Measurements from ENCODE around the gene TMED4. TPM values are rescaled to one million over a fixed set of nuclear protein-coding genes. Genes with fewer than 3 reads are reported as not detected.

The TMED4 gene
- total RNA-seq, 1 experiment from 2014 or later: 67.3 TPM

- H2AFZ ChIP-seq (ENCODE audit: low read depth, low read length, poor library complexity, severe bottlenecking): no peak overlapping the region
- H3K79me2 ChIP-seq (ENCODE audit: insufficient read depth, low read length): no peaks in the 10 kb centered on the region
- ChIA-PET POLR2A (no interaction called here), CTCF (interaction anchor here (0.7 to 1.6 kb wide), 6 partner anchors 9 to 295 kb away, joined by 3 to 13 read pairs (median 5); partner anchors contain the start of gene DDX56), RAD21 (ENCODE audit: low non-redundant PET in 1 of 2, low total read pairs in 2 of 2, uncharacterized antibody in 2 of 2, unreplicated experiment in 2 of 2) (no interaction called here)
- H3K9me3 ChIP-seq (ENCODE audit: control insufficient read depth in 1 of 2, insufficient read depth in 1 of 2, low read depth in 1 of 2, low read length in 2 of 2): no peaks in the 10 kb centered on the region
- no peaks in the 10 kb centered on the region for H3K27me3 ChIP-seq (ENCODE audit: insufficient read depth, low read length)
- H3K9me2 ChIP-seq (ENCODE audit: insufficient read depth): no peaks in the 10 kb centered on the region
- H3K4me3 ChIP-seq (replicated peaks in 1 of 2; ENCODE audit: low read depth in 1 of 2, low read length in 2 of 2): no peak overlapping the region
- DNase-seq (ENCODE audit: low read depth, low spot score): no peak
- no peak overlapping the region for H3K27ac ChIP-seq (ENCODE audit: low read depth, low read length)
- no peak overlapping the region for H3K9ac ChIP-seq (ENCODE audit: low read length)
- BruUV-seq (replicated peaks): no TSS peak
- intact Hi-C loops (cut with micrococcal nuclease): no loop called here
- no peaks in the 10 kb centered on the region for H4K20me1 ChIP-seq (ENCODE audit: insufficient read depth)
- no peaks in the 10 kb centered on the region for H3K36me3 ChIP-seq (ENCODE audit: control insufficient read depth in 1 of 2, insufficient read depth in 2 of 2, low read length in 2 of 2)
- peaks cover 0 to 12% of the 10 kb centered on the region in 2 experiments; a peak in 2 of 4 replicates for H3K4me1 ChIP-seq (ENCODE audit: control insufficient read depth in 1 of 2, insufficient read depth in 2 of 2, low read length in 2 of 2)
- no peak for ATAC-seq
- no peak overlapping the region for H3K4me2 ChIP-seq (ENCODE audit: low read length)
- TF ChIP-seq POLR2AphosphoS5 (IDR thresholded peaks at IDR 0.05; ENCODE audit: low read depth, low read length): no peak
- no peak for TF ChIP-seq JUND (IDR thresholded peaks at IDR 0.05)
- TF ChIP-seq CTCF (IDR thresholded peaks at IDR 0.05 in 2 of 3, conservative IDR thresholded peaks at IDR 0.05 in 1 of 3; ENCODE audit: borderline replicate concordance in 1 of 3, insufficient read depth in 1 of 3, low read depth in 2 of 3, low read length in 2 of 3): no peak
- no peak for TF ChIP-seq EGR1 (IDR thresholded peaks at IDR 0.05; ENCODE audit: low read depth)
- no peak for TF ChIP-seq POLR2A (IDR thresholded peaks at IDR 0.05; ENCODE audit: borderline replicate concordance, extremely low read depth, insufficient read depth, insufficient read length)
- TF ChIP-seq, protein P1, sequence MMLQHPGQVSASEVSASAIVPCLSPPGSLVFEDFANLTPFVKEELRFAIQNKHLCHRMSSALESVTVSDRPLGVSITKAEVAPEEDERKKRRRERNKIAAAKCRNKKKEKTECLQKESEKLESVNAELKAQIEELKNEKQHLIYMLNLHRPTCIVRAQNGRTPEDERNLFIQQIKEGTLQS (IDR thresholded peaks at IDR 0.05): no peak
- no peak for TF ChIP-seq EZH2 (IDR thresholded peaks at IDR 0.05)
- TF ChIP-seq, protein P2, sequence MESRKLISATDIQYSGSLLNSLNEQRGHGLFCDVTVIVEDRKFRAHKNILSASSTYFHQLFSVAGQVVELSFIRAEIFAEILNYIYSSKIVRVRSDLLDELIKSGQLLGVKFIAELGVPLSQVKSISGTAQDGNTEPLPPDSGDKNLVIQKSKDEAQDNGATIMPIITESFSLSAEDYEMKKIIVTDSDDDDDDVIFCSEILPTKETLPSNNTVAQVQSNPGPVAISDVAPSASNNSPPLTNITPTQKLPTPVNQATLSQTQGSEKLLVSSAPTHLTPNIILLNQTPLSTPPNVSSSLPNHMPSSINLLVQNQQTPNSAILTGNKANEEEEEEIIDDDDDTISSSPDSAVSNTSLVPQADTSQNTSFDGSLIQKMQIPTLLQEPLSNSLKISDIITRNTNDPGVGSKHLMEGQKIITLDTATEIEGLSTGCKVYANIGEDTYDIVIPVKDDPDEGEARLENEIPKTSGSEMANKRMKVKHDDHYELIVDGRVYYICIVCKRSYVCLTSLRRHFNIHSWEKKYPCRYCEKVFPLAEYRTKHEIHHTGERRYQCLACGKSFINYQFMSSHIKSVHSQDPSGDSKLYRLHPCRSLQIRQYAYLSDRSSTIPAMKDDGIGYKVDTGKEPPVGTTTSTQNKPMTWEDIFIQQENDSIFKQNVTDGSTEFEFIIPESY (IDR thresholded peaks at IDR 0.05; ENCODE audit: extremely low read depth, insufficient replicate concordance, low read length): no peak
- TF ChIP-seq ZFX (IDR thresholded peaks at IDR 0.05): no peak
- TF ChIP-seq, protein P3, sequence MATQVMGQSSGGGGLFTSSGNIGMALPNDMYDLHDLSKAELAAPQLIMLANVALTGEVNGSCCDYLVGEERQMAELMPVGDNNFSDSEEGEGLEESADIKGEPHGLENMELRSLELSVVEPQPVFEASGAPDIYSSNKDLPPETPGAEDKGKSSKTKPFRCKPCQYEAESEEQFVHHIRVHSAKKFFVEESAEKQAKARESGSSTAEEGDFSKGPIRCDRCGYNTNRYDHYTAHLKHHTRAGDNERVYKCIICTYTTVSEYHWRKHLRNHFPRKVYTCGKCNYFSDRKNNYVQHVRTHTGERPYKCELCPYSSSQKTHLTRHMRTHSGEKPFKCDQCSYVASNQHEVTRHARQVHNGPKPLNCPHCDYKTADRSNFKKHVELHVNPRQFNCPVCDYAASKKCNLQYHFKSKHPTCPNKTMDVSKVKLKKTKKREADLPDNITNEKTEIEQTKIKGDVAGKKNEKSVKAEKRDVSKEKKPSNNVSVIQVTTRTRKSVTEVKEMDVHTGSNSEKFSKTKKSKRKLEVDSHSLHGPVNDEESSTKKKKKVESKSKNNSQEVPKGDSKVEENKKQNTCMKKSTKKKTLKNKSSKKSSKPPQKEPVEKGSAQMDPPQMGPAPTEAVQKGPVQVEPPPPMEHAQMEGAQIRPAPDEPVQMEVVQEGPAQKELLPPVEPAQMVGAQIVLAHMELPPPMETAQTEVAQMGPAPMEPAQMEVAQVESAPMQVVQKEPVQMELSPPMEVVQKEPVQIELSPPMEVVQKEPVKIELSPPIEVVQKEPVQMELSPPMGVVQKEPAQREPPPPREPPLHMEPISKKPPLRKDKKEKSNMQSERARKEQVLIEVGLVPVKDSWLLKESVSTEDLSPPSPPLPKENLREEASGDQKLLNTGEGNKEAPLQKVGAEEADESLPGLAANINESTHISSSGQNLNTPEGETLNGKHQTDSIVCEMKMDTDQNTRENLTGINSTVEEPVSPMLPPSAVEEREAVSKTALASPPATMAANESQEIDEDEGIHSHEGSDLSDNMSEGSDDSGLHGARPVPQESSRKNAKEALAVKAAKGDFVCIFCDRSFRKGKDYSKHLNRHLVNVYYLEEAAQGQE (IDR thresholded peaks at IDR 0.05; ENCODE audit: low read depth): no peak
- TF ChIP-seq SP1 (IDR thresholded peaks at IDR 0.05; ENCODE audit: low read depth): no peak
- TF ChIP-seq FOSL1 (IDR thresholded peaks at IDR 0.05; ENCODE audit: low read depth): no peak
- TF ChIP-seq CEBPB (IDR thresholded peaks at IDR 0.05; ENCODE audit: low read depth): no peak
- TF ChIP-seq ZNF274 (IDR thresholded peaks at IDR 0.05; ENCODE audit: low read depth, low read length): no peak
These were observed 46.5 kb downstream of the TMED4 start for GRCh38 chr7:44535348-44536064.
